Left renal pelvis (tissue), 4 donors: ENCODE measurements around the gene NPAT. TPM values are rescaled to one million over a fixed set of nuclear protein-coding genes. Genes with fewer than 3 reads are reported as not detected.

Experiments
- polyA plus RNA-seq, 4 donors: library from polyadenylated mRNA; unstranded; fragments of 120-200 nt; gene quantifications; one replicate each; pipeline ENCODE4 v1.2.1, GENCODE V29; 2013; ENCODE audit not compliant: insufficient read length in 4 of 4

The NPAT gene
- polyA plus RNA-seq, 4 donors, result 15.5 to 22.6 (median 19.1) TPM

Other genes with a start within 250 kb of the NPAT start
- gene CUL5, start 213.7 kb downstream of the NPAT start, polyA plus RNA-seq, result 10 to 100 TPM; 27.8 to 50.7 (median 46.2) TPM
- 100 to 1,000 TPM in 1 of 4 donors, 10 to 100 TPM in 3; 39.0 to 101 (median 79.9) TPM for gene ACAT1, start 101.1 kb downstream of the NPAT start, polyA plus RNA-seq
- 10 to 100 TPM; 58.0 to 93.8 (median 68.1) TPM for gene ATM, start 429 bp upstream of the NPAT start, polyA plus RNA-seq
- 1 to 10 TPM in 3 of 4 donors, under 1 TPM in 1; 0.66 to 3.9 (median 2.6) TPM for gene C11orf65, start 244.9 kb upstream of the NPAT start, polyA plus RNA-seq